ENCODE measurements around the gene CNEP1R1.

GRCh38 chr16:49992825-49993224, 32.2 kb upstream of the CNEP1R1 start:
- no peak for TF ChIP-seq CTCF (conservative IDR thresholded peaks at IDR 0.05; ENCODE audit: low read length)
- TF ChIP-seq EZH2phosphoT487 (IDR thresholded peaks at IDR 0.05; ENCODE audit: borderline replicate concordance): no peak

Data from Loucy (cell line).